H9 (cell line): ENCODE results near the gene LMF1. TPM values are rescaled to one million over a fixed set of nuclear protein-coding genes. Genes with fewer than 3 reads are reported as not detected.
A peak's percentile ranks its signal among the peaks of the same experiment; 100 is the strongest.

ENCODE experiments used
- DNase-seq: peaks from one replicate; pipeline ENCODE4 v3.0.0-alpha.2; 2017
- H2AFZ ChIP-seq: one replicate; pipeline ENCODE4 v1.6.1; 2013; ENCODE audit warnings: mild to moderate bottlenecking, low read length, control low read depth, moderate library complexity
- H2AK5ac ChIP-seq: 2 replicates; pipeline ENCODE4 v1.6.1; 2013; ENCODE audit warnings: low read length, control low read depth, mixed read lengths; ENCODE audit not compliant: insufficient read length
- H2BK120ac ChIP-seq: one replicate; pipeline ENCODE4 v1.6.1; 2013; ENCODE audit warnings: low read depth, mild to moderate bottlenecking, low read length, control low read depth, inconsistent platforms; ENCODE audit not compliant: poor library complexity, severe bottlenecking
- H2BK12ac ChIP-seq: 2 replicates; pipeline ENCODE4 v1.6.1; 2013; ENCODE audit warnings: low read length, control low read depth, mixed read lengths, low read depth; ENCODE audit not compliant: insufficient read length
- H2BK15ac ChIP-seq: 2 replicates; pipeline ENCODE4 v1.6.1; 2013; ENCODE audit warnings: low read depth, low read length, control low read depth
- H2BK20ac ChIP-seq: one replicate; pipeline ENCODE4 v1.6.1; 2013; ENCODE audit warnings: low read depth, mild to moderate bottlenecking, low read length, control low read depth, inconsistent platforms; ENCODE audit not compliant: poor library complexity, severe bottlenecking
- H2BK5ac ChIP-seq: 2 replicates; pipeline ENCODE4 v1.6.1; 2013; ENCODE audit warnings: low read length, control low read depth, mixed read lengths; ENCODE audit not compliant: insufficient read length
- H3K14ac ChIP-seq: 2 replicates; pipeline ENCODE4 v1.6.1; 2013; ENCODE audit warnings: low read length, control low read depth; ENCODE audit not compliant: insufficient read depth
- H3K18ac ChIP-seq: 2 replicates; pipeline ENCODE4 v1.6.1; 2013; ENCODE audit warnings: low read depth, mild to moderate bottlenecking, mixed read lengths, low read length, control low read depth; ENCODE audit not compliant: insufficient read length
- H3K23ac ChIP-seq: 2 replicates; pipeline ENCODE4 v1.6.1; 2013; ENCODE audit warnings: low read length, control low read depth, mixed read lengths, low read depth; ENCODE audit not compliant: insufficient read length
- H3K23me2 ChIP-seq: 2 replicates; pipeline ENCODE4 v1.6.1; 2013; ENCODE audit warnings: low read depth, mild to moderate bottlenecking, mixed read lengths, low read length, control low read depth; ENCODE audit not compliant: insufficient read length, poor library complexity, severe bottlenecking
- H3K27ac ChIP-seq: 2 replicates; pipeline ENCODE4 v1.5.1; 2013; ENCODE audit warnings: low read length, control low read depth, mixed read lengths, low read depth; ENCODE audit not compliant: insufficient read length
- H3K27me3 ChIP-seq: 2 replicates; pipeline ENCODE4 v1.6.1; 2013; ENCODE audit warnings: low read length, control low read depth, inconsistent platforms; ENCODE audit not compliant: insufficient read depth
- H3K4ac ChIP-seq: 2 replicates; pipeline ENCODE4 v1.6.1; 2013; ENCODE audit warnings: low read depth, mild to moderate bottlenecking, control low read depth, inconsistent platforms, low read length, moderate library complexity
- H3K4me1 ChIP-seq: 2 replicates; pipeline ENCODE4 v1.6.1; 2013; ENCODE audit warnings: low read length, control low read depth, inconsistent platforms; ENCODE audit not compliant: insufficient read depth
- H3K4me2 ChIP-seq: 2 replicates; pipeline ENCODE4 v1.6.1; 2013; ENCODE audit warnings: low read length, control low read depth, mixed read lengths; ENCODE audit not compliant: insufficient read length, insufficient read depth
- H3K56ac ChIP-seq: 2 replicates; pipeline ENCODE4 v1.6.1; 2013; ENCODE audit warnings: low read depth, mild to moderate bottlenecking, mixed read lengths, low read length, control low read depth; ENCODE audit not compliant: insufficient read length
- H3K79me1 ChIP-seq: 2 replicates; pipeline ENCODE4 v1.6.1; 2013; ENCODE audit warnings: low read depth, mild to moderate bottlenecking, moderate library complexity, low read length, control low read depth, inconsistent platforms; ENCODE audit not compliant: insufficient read depth, poor library complexity, severe bottlenecking
- H3K79me2 ChIP-seq: 2 replicates; pipeline ENCODE4 v1.6.1; 2013; ENCODE audit warnings: low read length, control low read depth, inconsistent platforms; ENCODE audit not compliant: insufficient read depth
- H3K9ac ChIP-seq: 2 replicates; pipeline ENCODE4 v1.6.1; 2013; ENCODE audit warnings: low read length, control low read depth, mixed read lengths; ENCODE audit not compliant: insufficient read length; ENCODE audit errors: extremely low read depth
- H3K9me3 ChIP-seq: one replicate; pipeline ENCODE4 v1.6.1; 2013; ENCODE audit warnings: low read depth, low read length, inconsistent platforms; ENCODE audit not compliant: control insufficient read depth
- H3T11ph ChIP-seq: one replicate; pipeline ENCODE4 v1.6.1; 2013; ENCODE audit warnings: mild to moderate bottlenecking, low read length, control low read depth, inconsistent platforms
- H4K20me1 ChIP-seq: one replicate; pipeline ENCODE4 v1.6.1; 2013; ENCODE audit not compliant: control insufficient read depth, insufficient read length, insufficient read depth
- H4K5ac ChIP-seq: 2 replicates; pipeline ENCODE4 v1.6.1; 2013; ENCODE audit warnings: low read depth, mild to moderate bottlenecking, mixed read lengths, low read length, control low read depth; ENCODE audit not compliant: insufficient read length
- H4K8ac ChIP-seq: replicated peaks from 2 replicates; pipeline ENCODE4 v1.6.1; 2013; ENCODE audit warnings: low read length, control low read depth, mixed read lengths, low read depth; ENCODE audit not compliant: insufficient read length
- H4K91ac ChIP-seq: 2 replicates; pipeline ENCODE4 v1.6.1; 2013; ENCODE audit warnings: low read depth, mild to moderate bottlenecking, moderate library complexity, mixed read lengths, low read length, control low read depth; ENCODE audit not compliant: insufficient read length
- H3K27ac Mint-ChIP-seq, 3 experiments: 2 replicates in 2 of 3; 3 replicates in 1 of 3; pipeline ENCODE4 v1.8.0; 2020 to 2021; ENCODE audit warnings: mixed read lengths in 3 of 3, mild to moderate bottlenecking in 1 of 3, moderate library complexity in 1 of 3
- H3K27me3 Mint-ChIP-seq: 2 replicates; pipeline ENCODE4 v1.8.0; 2021; ENCODE audit warnings: low read depth, mild to moderate bottlenecking, moderate library complexity, mixed read lengths
- H3K36me3 Mint-ChIP-seq, 3 experiments: 2 replicates in 2 of 3; 3 replicates in 1 of 3; pipeline ENCODE4 v1.8.0; 2020 to 2021; ENCODE audit warnings: low read depth in 3 of 3, mixed read lengths in 3 of 3; ENCODE audit not compliant: insufficient read depth in 1 of 3
- H3K4me1 Mint-ChIP-seq, 2 experiments: 2 replicates each; pipeline ENCODE4 v1.8.0; 2020; ENCODE audit warnings: mixed read lengths in 2 of 2
- H3K4me3 Mint-ChIP-seq, 2 experiments: 2 replicates in 1 of 2; 3 replicates in 1 of 2; pipeline ENCODE4 v1.8.0; 2020 to 2021; ENCODE audit warnings: mild to moderate bottlenecking in 2 of 2, mixed read lengths in 2 of 2, moderate library complexity in 1 of 2
- H3K9me3 Mint-ChIP-seq, 2 experiments: 2 replicates in 1 of 2; 3 replicates in 1 of 2; pipeline ENCODE4 v1.8.0; 2020; ENCODE audit warnings: mild to moderate bottlenecking in 2 of 2, mixed read lengths in 2 of 2, moderate library complexity in 1 of 2
- WGBS: extraction: QIAGEN DNeasy Blood & Tissue Kit; methylation state at CpG from one replicate; pipeline ENCODE4 v1.1.7; 2013; ENCODE audit warnings: missing lambda C conversion rate, low lambda C conversion rate, mixed read lengths; ENCODE audit not compliant: insufficient read length; ENCODE audit errors: extremely low coverage; 5-methylcytosine and 5-hydroxymethylcytosine counted together
- total RNA-seq: library from RNA; stranded (reverse); gene quantifications from 2 replicates; pipeline ENCODE4 v1.2.1, GENCODE V29; 2021
- TF ChIP-seq, protein P1 (sequence below): fragments of 200-600 bp; sonication (generic); conservative IDR thresholded peaks from 3 replicates; pipeline ENCODE4 v1.8.0; 2021; ENCODE audit warnings: antibody characterized with exemption, mild to moderate bottlenecking

The LMF1 gene
- total RNA-seq, 1 experiment from 2014 or later = 7.1 TPM

DNA sequence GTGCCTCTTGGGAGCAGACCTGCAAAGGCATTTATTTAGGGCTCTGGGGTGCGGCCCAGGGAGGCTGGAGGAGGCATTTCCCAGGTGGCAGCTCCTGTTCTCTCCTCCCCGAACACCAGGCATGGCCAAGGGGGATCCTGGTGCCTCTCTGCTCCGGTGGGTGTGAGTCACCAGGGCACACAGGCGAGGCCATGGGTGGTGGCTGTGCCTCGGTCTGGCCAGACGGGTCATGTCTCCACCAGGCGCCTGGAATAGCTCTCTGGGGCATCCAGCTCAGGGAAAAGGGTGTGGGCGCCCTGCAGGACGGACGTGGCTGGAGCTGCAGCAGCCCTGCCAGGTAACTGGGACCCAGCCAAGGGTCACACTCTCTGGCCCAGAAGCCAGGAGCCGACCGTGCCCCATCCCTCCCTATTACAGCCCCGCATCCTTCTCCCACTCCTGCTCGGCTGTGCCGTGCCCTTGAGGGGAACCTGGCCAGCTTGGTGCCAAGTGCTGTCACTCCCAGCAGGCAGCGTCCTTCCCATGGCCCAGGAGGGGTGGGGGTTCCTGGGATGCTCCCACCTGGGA lies 36.6 kb upstream of the LMF1 start:
- Histone ChIP-seq H4K5ac (no peak overlapping the region), H2BK5ac (no peak overlapping the region), H3K27ac (no peak overlapping the region), H3K56ac (no peak overlapping the region), H3K79me2 (no peaks in the 10 kb centered on the region), H3T11ph (no peak overlapping the region), H3K4me2 (no peak overlapping the region), H3K18ac (no peak overlapping the region), H4K8ac (no peak overlapping the region), H2BK20ac (no peak overlapping the region), H4K91ac (no peak overlapping the region), H4K20me1 (no peaks in the 10 kb centered on the region), H3K79me1 (no peaks in the 10 kb centered on the region), H3K9ac (no peak overlapping the region), H3K23ac (no peak overlapping the region), H3K14ac (peak overlapping the region; percentile 13; the same call in 1 of the 2 replicates), H3K4ac (no peak overlapping the region), H2AK5ac (no peak overlapping the region), H2BK120ac (no peak overlapping the region), H3K27me3 (no peaks in the 10 kb centered on the region), H3K4me1 (no peaks in the 10 kb centered on the region), H2BK12ac (no peak overlapping the region), H2AFZ (no peak overlapping the region), H3K9me3 (no peaks in the 10 kb centered on the region), H3K23me2 (no peaks in the 10 kb centered on the region), H2BK15ac (no peak overlapping the region)
- Mint-ChIP-seq H3K9me3 (no peaks in the 10 kb centered on the region; a peak in 1 of 5 replicates), H3K4me1 (peaks cover 0 to 6% of the 10 kb centered on the region in 2 experiments; a peak in 1 of 4 replicates), H3K27me3 (peaks cover 4% of the 10 kb centered on the region; the same call in 1 of the 2 replicates), H3K4me3 (no peak overlapping the region), H3K27ac (no peak overlapping the region; a peak in 1 of 7 replicates), H3K36me3 (no peaks in the 10 kb centered on the region)
- WGBS = no CpG with 5 or more reads among the region's 16 CpGs
- no peak for DNase-seq
- TF ChIP-seq, protein P1, sequence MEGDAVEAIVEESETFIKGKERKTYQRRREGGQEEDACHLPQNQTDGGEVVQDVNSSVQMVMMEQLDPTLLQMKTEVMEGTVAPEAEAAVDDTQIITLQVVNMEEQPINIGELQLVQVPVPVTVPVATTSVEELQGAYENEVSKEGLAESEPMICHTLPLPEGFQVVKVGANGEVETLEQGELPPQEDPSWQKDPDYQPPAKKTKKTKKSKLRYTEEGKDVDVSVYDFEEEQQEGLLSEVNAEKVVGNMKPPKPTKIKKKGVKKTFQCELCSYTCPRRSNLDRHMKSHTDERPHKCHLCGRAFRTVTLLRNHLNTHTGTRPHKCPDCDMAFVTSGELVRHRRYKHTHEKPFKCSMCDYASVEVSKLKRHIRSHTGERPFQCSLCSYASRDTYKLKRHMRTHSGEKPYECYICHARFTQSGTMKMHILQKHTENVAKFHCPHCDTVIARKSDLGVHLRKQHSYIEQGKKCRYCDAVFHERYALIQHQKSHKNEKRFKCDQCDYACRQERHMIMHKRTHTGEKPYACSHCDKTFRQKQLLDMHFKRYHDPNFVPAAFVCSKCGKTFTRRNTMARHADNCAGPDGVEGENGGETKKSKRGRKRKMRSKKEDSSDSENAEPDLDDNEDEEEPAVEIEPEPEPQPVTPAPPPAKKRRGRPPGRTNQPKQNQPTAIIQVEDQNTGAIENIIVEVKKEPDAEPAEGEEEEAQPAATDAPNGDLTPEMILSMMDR = no peak
